ENCODE measurements around the gene NUDT14. TPM values are rescaled to one million over a fixed set of nuclear protein-coding genes. Genes with fewer than 3 reads are reported as not detected.

The NUDT14 gene
- total RNA-seq, 1 donor from 2014 or later: 18.2 TPM

- no peak for DNase-seq
Observed at GRCh38 chr14:105131241-105131640, 49.9 kb downstream of the NUDT14 start.

GRCh38 chr14:105128059-105128458 lies 53.1 kb downstream of the NUDT14 start:
- no peak for DNase-seq

- no peak for DNase-seq
Observed at GRCh38 chr14:105126981-105127329, 54.2 kb downstream of the NUDT14 start.

- no peak for DNase-seq
Observed at GRCh38 chr14:105126126-105126980, 54.8 kb downstream of the NUDT14 start.

GRCh38 chr14:105124823-105125222 lies 56.3 kb downstream of the NUDT14 start:
- no peak for DNase-seq

- DNase-seq: no peak
Observed at GRCh38 chr14:105123981-105124765, 56.9 kb downstream of the NUDT14 start.

GRCh38 chr14:105123064-105123665 lies 57.9 kb downstream of the NUDT14 start:
- no peak for DNase-seq

Small RNAs within 50 kb of the gene (small RNA-seq; reads per million reads assigned to genes)
- gene MIR6765: not detected

Other genes starting within 250 kb of the NUDT14 start
- 20.6 TPM for gene AHNAK2, start 202.9 kb downstream of the NUDT14 start, total RNA-seq
- gene CLBA1, start 195.5 kb downstream of the NUDT14 start, total RNA-seq: 10.1 TPM
- 11.1 TPM for gene CDCA4, start 160.2 kb downstream of the NUDT14 start, total RNA-seq
- 0.94 TPM for gene GPR132, start 115.9 kb downstream of the NUDT14 start, total RNA-seq
- 31.7 TPM for gene JAG2, start 12.5 kb downstream of the NUDT14 start, total RNA-seq
- 45.4 TPM for gene BTBD6, start 67.2 kb upstream of the NUDT14 start, total RNA-seq
- 61.1 TPM for gene BRF1, start 119.7 kb upstream of the NUDT14 start, total RNA-seq
- gene PACS2, start 133.4 kb upstream of the NUDT14 start, total RNA-seq: 75.8 TPM
- 0.31 TPM for gene TEX22, start 217.2 kb upstream of the NUDT14 start, total RNA-seq
- 37.0 TPM for gene MTA1, start 238.5 kb upstream of the NUDT14 start, total RNA-seq